Stimulated activated CD4-positive, alpha-beta T cell treated with anti-CD3 and anti-CD28 coated beads, Interleukin-1b, Interleukin-23, amount 100 ng/mL, for 1 hour (primary cell): ENCODE data around the gene EFHC2.

Source experiments
- DNase-seq, 2 donors: peaks; one replicate each; pipeline ENCODE4 v3.0.0-alpha.2; 2020; ENCODE audit warnings: low read depth in 2 of 2

EFHC2 gene

GRCh38 chrX:44343412-44344141 lies at the start of gene EFHC2:
EFHC2 (minus strand) TSS chrX:44343672; CDS start chrX:44343588, 84 bp downstream.
- DNase-seq, result peak in 1 of 2 donors; percentile 8

- no peak for DNase-seq
These were observed 49.3 kb upstream of the EFHC2 start for GRCh38 chrX:44392767-44393166.

- DNase-seq, result no peak
These were observed 41.3 kb upstream of the EFHC2 start for GRCh38 chrX:44384688-44385338.

- DNase-seq, result no peak
These were observed 39.4 kb upstream of the EFHC2 start for GRCh38 chrX:44382871-44383270.

- no peak for DNase-seq
These were observed 9.3 kb upstream of the EFHC2 start for GRCh38 chrX:44352758-44353157.

GRCh38 chrX:44349561-44349960 lies 6.1 kb upstream of the EFHC2 start:
- no peak for DNase-seq

- no peak for DNase-seq
These were observed 1.2 kb upstream of the EFHC2 start for GRCh38 chrX:44344687-44345086.

- DNase-seq, result peak in 1 of 2 donors; percentile 6
These were observed 722 bp upstream of the EFHC2 start for GRCh38 chrX:44344194-44344593.

- DNase-seq, result no peak
These were observed 606 bp downstream of the EFHC2 start for GRCh38 chrX:44342866-44343265.

GRCh38 chrX:44338361-44338760 lies 5.1 kb downstream of the EFHC2 start:
- no peak for DNase-seq

- no peak for DNase-seq
These were observed 11.0 kb downstream of the EFHC2 start for GRCh38 chrX:44332437-44332836.

GRCh38 chrX:44330227-44330626 lies 13.2 kb downstream of the EFHC2 start:
- no peak for DNase-seq

GRCh38 chrX:44319550-44319949 lies 23.9 kb downstream of the EFHC2 start:
- DNase-seq, result no peak

- DNase-seq, result no peak
These were observed 26.3 kb downstream of the EFHC2 start for GRCh38 chrX:44317181-44317580.

GRCh38 chrX:44314808-44315207 lies 28.7 kb downstream of the EFHC2 start:
- no peak for DNase-seq

- DNase-seq, result no peak
These were observed 29.2 kb downstream of the EFHC2 start for GRCh38 chrX:44314259-44314734.

GRCh38 chrX:44312421-44312820 lies 31.1 kb downstream of the EFHC2 start:
- no peak for DNase-seq

GRCh38 chrX:44310227-44310626 lies 33.2 kb downstream of the EFHC2 start:
- no peak for DNase-seq

- no peak for DNase-seq
These were observed 34.6 kb downstream of the EFHC2 start for GRCh38 chrX:44308869-44309268.

GRCh38 chrX:44306356-44306755 lies 37.1 kb downstream of the EFHC2 start:
- no peak for DNase-seq

- DNase-seq, result no peak
These were observed 37.6 kb downstream of the EFHC2 start for GRCh38 chrX:44305921-44306320.

GRCh38 chrX:44303119-44303518 lies 40.4 kb downstream of the EFHC2 start:
- DNase-seq, result no peak

- DNase-seq, result no peak
These were observed 44.3 kb downstream of the EFHC2 start for GRCh38 chrX:44299177-44299576.
